DMS 273 (cell line): Measurements from ENCODE around the gene NPLOC4.

ENCODE experiments used
- DNase-seq: peaks from one replicate; lab custom pipeline; 2025; ENCODE audit not compliant: unreplicated experiment; lab: John Stamatoyannopoulos, UW

Gene NPLOC4

DNA sequence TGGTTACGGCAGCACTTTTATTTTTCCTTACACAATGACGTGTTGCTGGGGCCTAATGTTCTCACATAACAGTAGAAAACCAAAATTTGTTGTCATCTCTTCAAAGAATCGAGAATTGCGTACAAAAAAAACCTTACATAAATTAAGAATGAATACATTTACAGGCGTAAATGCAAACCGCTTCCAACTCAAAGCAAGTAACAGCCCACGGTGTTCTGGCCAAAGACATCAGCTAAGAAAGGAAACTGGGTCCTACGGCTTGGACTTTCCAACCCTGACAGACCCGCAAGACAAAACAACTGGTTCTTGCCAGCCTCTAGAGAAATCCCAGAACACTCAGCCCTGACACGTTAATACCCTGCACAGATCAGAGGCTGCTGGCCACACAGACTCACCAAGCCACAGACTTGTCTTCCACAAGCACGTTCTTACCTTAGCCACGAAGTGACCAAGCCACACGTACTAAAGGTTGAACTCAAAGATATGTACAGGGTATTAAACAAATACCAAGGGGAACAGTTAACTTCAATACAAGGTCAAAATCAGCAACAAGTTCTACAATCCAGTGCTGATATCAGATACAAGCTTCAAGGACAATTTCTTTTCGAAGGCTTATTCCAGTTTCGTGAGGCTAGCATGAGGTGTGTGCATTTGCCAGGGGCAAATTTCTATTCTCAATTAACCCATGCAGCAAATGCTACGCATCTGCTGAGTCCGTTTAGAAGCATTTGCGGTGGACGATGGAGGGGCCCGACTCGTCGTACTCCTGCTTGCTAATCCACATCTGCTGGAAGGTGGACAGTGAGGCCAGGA lies 126.7 kb downstream of the NPLOC4 start:
- DNase-seq: no peak

DNA sequence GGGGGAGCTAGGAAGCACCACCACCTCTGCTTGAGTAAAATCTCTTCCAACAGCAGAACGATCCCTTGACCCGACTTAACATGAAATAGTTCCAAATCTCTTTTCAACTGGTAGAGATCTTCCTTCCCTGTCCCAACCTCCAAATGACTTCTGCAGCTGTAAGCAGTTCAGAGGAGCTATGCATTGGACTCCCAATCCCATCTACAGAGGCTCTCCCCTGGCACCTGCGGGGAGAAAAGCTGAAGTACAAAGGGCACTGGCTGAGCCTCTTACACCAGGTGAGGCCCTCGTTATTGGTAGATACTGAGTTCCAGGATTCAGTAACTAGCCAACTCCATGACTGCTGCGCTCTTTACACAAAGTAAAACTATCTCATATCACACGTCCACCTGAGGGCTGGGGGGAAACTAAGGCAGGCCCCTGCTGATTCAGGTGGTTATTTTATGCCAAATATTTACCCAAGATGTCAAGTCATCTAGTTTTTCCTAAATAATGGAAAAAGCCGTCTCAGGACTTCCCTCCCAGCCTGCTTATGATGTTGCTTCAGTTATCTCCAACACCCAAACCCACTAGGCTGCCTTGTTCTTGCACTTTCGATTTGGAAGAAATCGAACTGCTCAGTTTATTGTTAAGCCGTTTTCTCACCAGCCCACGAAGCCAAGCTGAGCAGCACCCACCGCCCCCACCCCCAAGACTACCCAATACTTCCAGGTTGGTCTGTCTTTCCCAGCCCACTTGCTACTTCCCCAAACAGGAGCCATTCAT lies 127.5 kb downstream of the NPLOC4 start:
- peak; percentile 73 for DNase-seq

DNA sequence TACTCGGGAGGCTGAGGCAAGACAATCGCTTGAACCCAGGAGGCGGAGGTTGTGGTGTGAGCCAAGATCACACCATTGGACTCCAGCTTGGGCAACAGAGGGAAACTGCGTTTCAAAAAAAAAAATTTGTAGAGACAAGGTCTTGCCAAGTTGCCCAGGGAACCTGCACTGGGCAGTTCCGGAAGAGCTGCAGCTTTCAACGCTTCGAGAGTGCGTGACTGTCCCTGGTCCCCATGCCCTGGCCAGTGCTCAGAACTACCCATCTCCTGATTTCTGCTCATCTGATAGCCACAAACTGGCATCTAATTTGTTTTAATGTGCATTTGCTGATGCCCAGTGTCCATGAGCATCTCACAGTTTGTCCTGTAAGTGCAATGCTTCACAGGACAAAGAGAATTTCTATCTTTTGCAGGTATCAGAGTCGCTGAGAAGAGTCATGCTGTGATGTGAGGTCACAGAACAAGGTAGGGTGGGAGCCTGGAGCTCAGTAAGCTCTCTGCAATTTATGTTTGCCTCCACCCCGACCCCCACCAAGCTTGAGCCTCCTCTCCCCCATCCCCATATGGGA lies 128.2 kb downstream of the NPLOC4 start:
- peak; percentile 73 for DNase-seq
